GM21737 (cell line): ENCODE measurements around the gene VPS26B.
"Not testable (repeated sequence)": the region's sequence is repeated elsewhere in the genome, so short reads cannot be mapped to it uniquely, and the experiment has no call there.

Experiments used
- ATAC-seq: cut with Tn5 transposase; IDR thresholded peaks from one replicate; pipeline ENCODE4 v1.9.1; 2021; ENCODE audit warnings: mild to moderate bottlenecking, moderate library complexity; ENCODE audit not compliant: unreplicated experiment

The VPS26B gene

GRCh38 chr11:134223836-134224709 lies at the start of gene VPS26B, which contains the start of gene NCAPD3:
TSS of gene VPS26B (plus strand) at chr11:134224671. CDS start at chr11:134225123, 452 bp downstream.
TSS of gene NCAPD3 (minus strand) at chr11:134223967. CDS start at chr11:134223926, 41 bp downstream.
- peak; percentile 78 for ATAC-seq

GRCh38 chr11:134176284-134176683 lies 48.2 kb upstream of the VPS26B start:
- no peak for ATAC-seq

- ATAC-seq, result no peak
Measured at GRCh38 chr11:134178032-134178674, 46.3 kb upstream of the VPS26B start.

- no peak for ATAC-seq
Measured at GRCh38 chr11:134181707-134182106, 42.8 kb upstream of the VPS26B start.

GRCh38 chr11:134188092-134188491 lies 36.4 kb upstream of the VPS26B start:
- ATAC-seq, result not testable (repeated sequence)

GRCh38 chr11:134196756-134197155 lies 27.7 kb upstream of the VPS26B start:
- ATAC-seq, result no peak

DNA sequence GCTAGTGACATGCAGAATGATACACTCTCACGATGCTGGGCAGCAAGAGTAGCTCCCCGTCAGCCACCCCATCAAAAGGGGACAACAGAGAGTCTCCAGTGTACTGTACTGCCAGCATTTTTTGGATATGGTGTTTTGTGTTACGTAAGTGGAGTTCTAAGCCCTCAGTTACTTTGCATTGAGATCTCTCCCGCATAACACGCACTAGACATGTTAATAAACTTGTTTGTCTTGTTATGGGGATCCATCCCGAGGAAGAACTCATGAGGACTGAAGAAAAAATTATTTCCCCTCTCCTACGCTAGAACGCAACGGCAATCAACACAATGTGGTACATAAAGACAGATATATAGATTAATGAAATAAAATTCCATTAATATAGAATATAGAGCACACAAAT lies 24.9 kb upstream of the VPS26B start:
- ATAC-seq, result no peak

DNA sequence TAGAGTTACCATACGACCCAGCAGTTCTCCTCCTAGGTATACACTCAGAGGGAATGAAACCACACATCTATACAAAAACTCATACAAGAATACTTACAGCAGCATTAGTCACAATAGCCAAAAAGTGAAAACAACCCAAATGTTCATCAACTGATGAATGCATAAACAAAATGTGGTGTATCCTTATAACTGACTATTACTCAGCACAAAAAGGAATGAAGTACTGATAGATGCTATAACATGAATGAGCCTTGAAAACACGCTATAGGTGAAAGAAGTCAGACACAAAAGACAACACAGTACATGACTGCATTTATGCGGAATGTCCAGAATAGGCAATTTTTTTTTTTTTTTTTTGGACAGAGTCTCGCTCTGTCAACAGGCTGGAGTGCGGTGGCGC lies 23.8 kb upstream of the VPS26B start:
- ATAC-seq, result no peak

DNA sequence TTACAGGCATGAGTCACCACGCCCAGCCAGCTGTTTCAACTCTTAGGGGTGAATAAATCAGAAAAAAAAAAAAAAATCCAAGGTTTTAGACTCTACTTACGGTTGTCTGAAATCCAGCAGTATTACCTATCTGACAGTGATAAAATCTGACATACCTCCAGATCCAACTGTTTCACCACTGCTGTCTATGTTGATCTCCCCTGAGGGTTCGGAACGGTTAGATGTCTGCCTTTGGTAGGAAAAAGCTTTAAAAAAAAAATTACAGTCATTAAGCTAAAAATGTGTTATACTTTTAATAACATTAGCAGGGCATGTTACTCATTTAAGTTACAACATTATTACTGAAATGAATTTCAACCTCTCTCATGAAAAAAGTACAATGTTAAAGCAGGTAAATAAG lies 21.8 kb upstream of the VPS26B start:
- ATAC-seq, result no peak

DNA sequence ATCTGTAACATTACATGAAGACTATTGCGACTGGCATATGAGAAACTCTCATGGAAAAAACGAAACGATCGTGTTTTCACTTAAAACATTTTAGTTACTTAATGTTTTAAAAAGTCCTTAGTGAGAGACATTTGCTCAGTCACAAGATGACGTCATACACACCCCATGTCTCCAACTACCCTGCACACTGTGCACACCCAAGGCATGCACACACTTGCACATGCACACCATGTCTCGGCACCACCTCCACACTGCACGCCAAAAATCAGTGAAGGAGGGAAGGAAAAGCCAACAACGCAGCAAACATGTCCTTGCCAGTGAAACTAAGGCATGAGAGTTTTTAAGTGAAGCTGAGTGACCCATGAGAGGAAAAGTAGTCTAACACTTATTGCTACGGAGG lies 18.7 kb upstream of the VPS26B start:
- ATAC-seq, result no peak

DNA sequence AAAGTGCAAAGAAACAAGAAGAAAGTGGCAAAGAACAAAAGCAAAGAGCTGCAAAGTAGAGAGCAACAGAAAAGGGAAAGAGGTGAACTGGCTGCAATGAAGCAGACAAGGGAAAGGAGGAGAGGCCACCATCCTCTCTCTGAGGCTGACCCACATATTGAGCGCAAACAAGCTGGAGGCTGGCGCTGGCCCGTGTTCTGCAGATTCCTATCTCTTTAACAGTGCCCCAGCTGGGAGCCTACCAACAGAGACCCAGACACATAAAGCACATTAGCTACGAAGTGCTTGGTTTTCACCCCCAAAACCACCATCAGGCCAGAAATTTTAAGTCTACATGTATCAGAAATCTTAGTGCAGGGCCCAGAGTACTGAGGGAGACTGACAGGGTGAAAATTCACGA lies 18.3 kb upstream of the VPS26B start:
- ATAC-seq, result no peak

DNA sequence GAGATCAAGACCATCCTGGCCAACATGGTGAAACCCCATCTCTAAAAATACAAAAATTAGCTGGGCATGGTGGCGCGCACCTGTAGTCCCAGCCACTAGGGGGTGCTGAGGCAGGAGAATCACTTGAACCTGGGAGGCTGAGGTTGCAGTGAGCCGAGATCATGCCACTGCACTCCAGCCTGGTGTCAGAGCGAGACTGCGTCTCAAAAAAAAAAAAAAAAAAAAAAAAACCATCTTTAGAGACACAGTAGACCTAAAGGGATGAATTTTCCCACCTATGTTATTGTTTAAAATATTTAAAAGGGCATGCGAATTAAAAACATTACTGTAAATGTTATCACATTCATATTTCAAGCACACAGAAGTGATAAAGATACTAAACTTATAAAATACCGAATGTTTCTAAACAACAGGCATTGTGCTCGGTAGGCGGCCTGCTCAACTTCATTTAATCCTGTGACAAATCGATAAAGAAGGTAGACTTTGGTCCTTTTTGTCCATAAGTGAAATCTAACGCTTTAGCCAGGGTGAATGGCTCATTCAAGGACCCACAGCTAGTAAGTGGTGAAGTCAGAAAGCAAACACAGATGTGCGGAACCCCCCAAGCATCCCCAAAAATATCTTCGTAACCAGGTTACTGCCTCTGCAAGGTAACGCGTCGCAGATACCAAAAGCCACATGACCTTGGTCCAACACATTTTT lies 16.8 kb upstream of the VPS26B start:
- ATAC-seq, result no peak

DNA sequence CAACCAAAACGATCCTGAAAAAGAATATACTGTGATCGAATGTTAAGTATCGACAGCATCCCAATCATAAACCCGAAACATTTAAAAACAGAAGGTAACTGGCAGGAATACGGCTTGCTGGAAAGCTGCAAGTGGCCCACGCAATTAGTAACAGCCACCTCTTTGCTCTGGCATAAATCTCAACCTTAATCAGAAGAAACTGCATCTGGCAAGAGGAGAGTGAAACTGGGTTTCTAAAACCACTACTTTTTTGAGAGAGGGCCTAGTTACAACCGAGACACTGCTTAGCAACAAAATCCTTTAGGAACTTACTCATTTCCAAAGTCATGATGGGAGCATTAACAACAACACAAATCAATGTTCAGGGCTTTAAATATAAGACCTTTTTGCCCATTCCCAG lies 8.6 kb upstream of the VPS26B start:
- ATAC-seq, result no peak

- ATAC-seq, result no peak
Measured at GRCh38 chr11:134216816-134217215, 7.7 kb upstream of the VPS26B start.

DNA sequence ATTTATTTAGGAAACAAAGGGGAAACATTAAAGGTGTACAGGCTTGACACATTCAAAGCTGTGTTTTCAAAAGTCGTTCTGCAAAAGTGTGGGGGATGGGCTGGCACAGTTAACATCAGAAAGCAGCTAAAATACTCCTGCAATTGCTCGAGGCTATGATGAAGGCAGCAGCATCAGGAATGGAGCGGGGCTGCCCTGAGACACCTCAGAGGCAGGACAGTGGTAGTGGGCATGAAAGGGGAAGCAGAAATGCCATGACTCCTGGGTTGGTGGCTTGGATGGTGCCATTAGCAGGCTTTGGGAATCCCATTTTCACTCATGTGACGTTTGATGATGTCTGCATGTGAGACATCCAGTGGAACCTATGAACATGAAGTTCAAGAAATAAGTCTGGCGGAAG lies 1.4 kb upstream of the VPS26B start:
- ATAC-seq, result no peak

DNA sequence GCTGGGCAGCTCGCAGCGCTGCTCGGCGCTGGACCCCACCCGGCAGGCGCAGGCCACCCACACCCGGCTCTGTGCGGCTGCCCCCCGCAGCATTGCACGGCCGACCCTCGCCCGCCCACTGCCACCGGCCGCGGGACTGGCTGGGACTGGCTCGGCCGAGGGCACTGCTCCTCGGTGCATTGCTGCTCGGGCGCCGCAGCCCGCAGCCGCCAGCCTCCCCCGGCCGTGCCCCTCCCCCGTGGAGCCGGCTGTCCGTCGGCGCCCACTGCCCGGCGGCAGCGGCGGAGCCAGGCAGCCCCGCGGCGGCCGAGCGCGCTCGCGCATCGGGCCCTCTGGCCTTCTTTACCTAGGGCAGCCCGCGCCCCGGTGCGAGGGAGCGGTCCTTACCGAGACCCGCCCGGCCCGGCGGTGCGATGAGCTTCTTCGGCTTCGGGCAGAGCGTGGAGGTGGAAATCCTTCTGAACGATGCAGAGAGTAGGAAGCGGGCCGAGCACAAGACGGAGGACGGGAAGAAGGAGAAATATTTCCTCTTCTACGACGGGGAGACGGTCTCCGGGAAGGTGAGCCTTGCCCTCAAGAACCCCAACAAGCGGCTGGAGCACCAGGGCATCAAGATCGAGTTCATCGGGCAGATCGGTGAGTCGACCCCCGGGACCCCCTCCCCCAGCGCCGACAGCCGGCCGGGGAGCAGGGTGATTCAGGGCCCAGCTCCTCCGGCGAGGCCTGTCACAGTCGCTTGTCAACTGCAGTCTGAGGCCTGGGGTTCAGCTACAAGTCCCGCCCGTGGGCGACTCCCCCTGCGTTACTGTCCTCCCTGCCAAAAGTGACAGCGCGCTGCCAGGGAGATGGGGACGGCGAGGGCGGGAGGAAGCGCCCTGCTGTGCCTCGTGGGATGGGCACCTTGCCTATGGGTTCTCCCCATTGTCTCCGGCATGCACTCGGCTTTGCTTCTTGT lies 516 bp downstream of the VPS26B start:
- peak; percentile 21 for ATAC-seq

DNA sequence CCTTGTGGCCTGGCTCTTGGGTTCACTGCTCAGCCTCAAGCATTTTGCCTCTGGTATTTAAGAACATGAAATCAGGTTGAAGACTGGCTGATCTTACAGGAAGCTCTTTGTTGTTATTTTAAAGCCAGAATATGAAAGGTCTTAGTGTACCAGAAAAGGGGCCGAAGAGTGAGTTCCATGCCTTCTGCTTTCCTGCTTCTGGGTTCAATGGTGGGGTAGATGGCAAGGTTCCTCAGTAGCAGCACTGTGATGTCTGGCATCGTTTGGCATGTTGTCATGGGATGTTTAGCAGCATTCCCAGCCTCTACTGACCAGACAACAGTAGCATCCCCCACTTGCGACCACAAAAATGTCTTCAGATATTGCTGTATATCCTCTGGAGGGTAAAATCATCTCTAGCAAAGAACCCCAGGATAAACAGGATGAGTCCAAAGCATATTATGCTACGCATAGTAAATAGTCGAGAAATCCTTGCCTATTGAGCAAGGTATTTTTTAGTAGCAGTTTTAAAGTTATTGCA lies 2.4 kb downstream of the VPS26B start:
- ATAC-seq, result no peak

- peak; percentile 45 for ATAC-seq
Measured at GRCh38 chr11:134228625-134229024, 4.2 kb downstream of the VPS26B start.

DNA sequence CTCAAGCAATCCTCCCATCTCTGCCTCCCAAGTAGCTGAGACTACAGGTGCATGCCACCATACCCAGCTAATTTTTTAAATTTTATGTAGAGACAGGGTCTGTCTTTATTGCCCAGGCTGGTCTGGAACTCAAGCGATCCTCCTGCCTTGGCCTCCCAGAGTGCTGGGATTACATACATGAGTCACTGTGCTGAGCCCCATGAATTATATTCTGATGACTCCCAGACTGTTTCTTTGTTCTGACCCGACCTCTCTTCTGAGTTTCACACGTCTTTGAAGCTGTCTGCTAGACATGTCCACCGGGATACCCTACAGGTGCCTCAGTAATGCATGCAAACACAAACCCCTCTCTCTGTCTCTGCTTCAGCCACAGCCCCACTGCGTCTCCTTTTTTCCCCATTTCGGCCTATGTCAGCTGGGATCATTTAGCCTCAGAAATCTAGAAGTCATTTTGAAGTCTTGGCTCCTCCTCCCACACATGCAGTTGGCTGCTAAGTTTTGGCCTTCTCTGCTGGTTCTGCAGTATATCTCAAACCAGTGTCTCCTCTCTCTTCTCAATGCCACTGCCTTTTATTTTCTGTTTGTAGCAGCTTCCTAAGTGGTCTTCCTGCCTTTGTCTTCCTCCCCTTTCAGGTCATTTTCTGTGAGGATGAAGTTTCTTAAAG lies 4.8 kb downstream of the VPS26B start:
- ATAC-seq, result no peak

DNA sequence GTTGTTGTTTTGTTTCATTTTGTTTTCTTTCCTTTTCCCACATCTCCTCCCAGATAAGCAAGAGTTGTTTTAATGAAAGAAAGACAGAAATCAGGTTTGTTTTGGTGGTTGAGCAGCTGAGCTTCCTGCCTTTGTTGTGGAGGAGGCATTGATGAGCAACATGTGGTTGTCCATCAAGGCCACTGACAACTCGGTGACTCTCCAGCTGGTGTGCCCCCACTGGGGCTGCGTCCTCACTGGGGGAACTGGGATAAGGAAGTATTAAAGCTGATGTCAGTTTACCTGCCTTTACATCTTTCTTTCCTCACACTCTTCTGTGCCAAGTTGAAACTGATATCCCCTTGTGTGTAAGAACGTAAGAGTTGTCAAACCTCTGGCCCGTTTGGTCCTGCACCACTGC lies 5.9 kb downstream of the VPS26B start:
- no peak for ATAC-seq
